NCI-H1436 treated with DMSO at 0.1 percent for 48 hours (cell line): ENCODE data around the gene TSC2.

ENCODE experiments used
- DNase-seq: peaks from one replicate; lab custom pipeline; 2025; lab: John Stamatoyannopoulos, UW

The TSC2 gene

GRCh38 chr16:2047330-2048115, at the start of gene TSC2, which contains the start of gene NTHL1:
TSC2 (plus strand) TSS chr16:2047985; CDS start chr16:2048616, 631 bp downstream.
NTHL1 (minus strand) TSS chr16:2047834; CDS start chr16:2047823, 11 bp downstream.
- DNase-seq, result peak; percentile 66

- no peak for DNase-seq
These were observed 49.4 kb upstream of the TSC2 start for GRCh38 chr16:1998360-1998835.

GRCh38 chr16:1998852-1999801, 48.7 kb upstream of the TSC2 start:
- no peak for DNase-seq

- no peak for DNase-seq
These were observed 47.8 kb upstream of the TSC2 start for GRCh38 chr16:1999866-2000514.

- no peak for DNase-seq
These were observed 46.8 kb upstream of the TSC2 start for GRCh38 chr16:2001035-2001434.

GRCh38 chr16:2001456-2002355, 46.1 kb upstream of the TSC2 start:
- no peak for DNase-seq

- DNase-seq, result no peak
These were observed 45.2 kb upstream of the TSC2 start for GRCh38 chr16:2002406-2003230.

- DNase-seq, result no peak
These were observed 44.5 kb upstream of the TSC2 start for GRCh38 chr16:2003231-2003826.

GRCh38 chr16:2003827-2004641, 43.8 kb upstream of the TSC2 start:
- DNase-seq, result peak; percentile 64

GRCh38 chr16:2004795-2005517, 42.8 kb upstream of the TSC2 start:
- no peak for DNase-seq

GRCh38 chr16:2005646-2006045, 42.1 kb upstream of the TSC2 start:
- no peak for DNase-seq

- no peak for DNase-seq
These were observed 41.5 kb upstream of the TSC2 start for GRCh38 chr16:2006317-2006716.

- DNase-seq, result no peak
These were observed 40.5 kb upstream of the TSC2 start for GRCh38 chr16:2007081-2007836.

GRCh38 chr16:2008009-2008526, 39.7 kb upstream of the TSC2 start:
- DNase-seq, result no peak

- no peak for DNase-seq
These were observed 39.1 kb upstream of the TSC2 start for GRCh38 chr16:2008631-2009163.

- no peak for DNase-seq
These were observed 38.5 kb upstream of the TSC2 start for GRCh38 chr16:2009164-2009711.
